ENCODE results near the gene AGPS. TPM values are rescaled to one million over a fixed set of nuclear protein-coding genes. Genes with fewer than 3 reads are reported as not detected.

AGPS gene
- total and polyA plus RNA-seq, 9 of the 15 experiments (the other 6 are each of a cell fraction or from before 2014, with no cell fraction given), result 15.5 to 211 (median 63.1) TPM

DNA sequence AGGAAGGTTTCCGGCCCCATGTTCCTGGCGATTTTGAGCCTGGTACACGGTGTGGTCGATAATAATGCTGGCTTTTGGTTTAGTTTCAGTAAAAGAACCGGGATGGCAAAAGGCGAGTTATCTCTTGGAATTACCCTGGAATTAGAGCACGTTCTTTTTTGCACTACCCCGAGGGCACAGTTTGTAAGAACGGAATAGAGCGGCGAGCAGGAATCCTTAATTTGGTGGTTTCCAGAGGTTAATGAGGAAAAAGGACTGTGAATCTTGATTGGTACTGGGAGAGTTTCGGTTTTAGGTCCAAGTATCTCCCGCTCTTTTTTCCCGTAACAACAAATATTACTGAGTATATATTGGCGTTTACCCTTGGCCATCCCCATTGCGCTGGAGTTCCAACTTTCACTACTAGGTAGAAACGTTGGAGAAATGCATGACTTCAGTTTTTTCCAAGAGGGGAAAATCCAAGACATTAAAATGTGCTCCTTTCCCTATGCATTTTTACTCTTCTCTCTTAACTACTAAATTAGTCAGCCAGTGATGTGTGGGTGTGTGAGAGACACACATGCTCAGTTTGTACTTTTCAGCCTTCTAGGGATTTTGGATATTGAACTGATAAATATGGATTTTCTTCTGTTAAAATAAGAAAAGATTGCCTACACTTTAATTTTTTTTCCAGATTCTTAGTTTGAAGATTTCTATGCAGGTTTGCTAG, 160.8 kb downstream of the AGPS start (continued):
- TF ChIP-seq HOMEZ (CRISPR knock-in tag; IDR thresholded peaks at IDR 0.05) (no peak), KLF16 (IDR thresholded peaks at IDR 0.05) (no peak), E2F8 (IDR thresholded peaks at IDR 0.05; ENCODE audit: low read depth, partially characterized antibody) (peak; percentile 33), MCM7 (IDR thresholded peaks at IDR 0.05) (no peak), ZNF174 (CRISPR knock-in tag; IDR thresholded peaks at IDR 0.05) (no peak), NFRKB (IDR thresholded peaks at IDR 0.05; ENCODE audit: low read depth) (peak; percentile 68; the same call in 1 of the 2 replicates), E2F3 (CRISPR knock-in tag; IDR thresholded peaks at IDR 0.05) (peak; percentile 42), TAL1 (IDR thresholded peaks at IDR 0.05) (no peak), HOXB6 (CRISPR knock-in tag; IDR thresholded peaks at IDR 0.05; ENCODE audit: borderline replicate concordance) (no peak), NFIX (CRISPR knock-in tag; IDR thresholded peaks at IDR 0.05; ENCODE audit: low read depth) (no peak), SREBF2 (CRISPR knock-in tag; IDR thresholded peaks at IDR 0.05) (no peak), HNRNPLL (IDR thresholded peaks at IDR 0.05; ENCODE audit: low read depth, low read length, poor library complexity, severe bottlenecking) (no peak), DNMT1 (IDR thresholded peaks at IDR 0.05) (0 out of 2 replicates have a peak, but pooled peaks have one; percentile 29), ZSCAN29 (IDR thresholded peaks at IDR 0.05) (peak; percentile 66; the same call in 1 of the 2 replicates), JUND (IDR thresholded peaks at IDR 0.05; ENCODE audit: borderline replicate concordance, low read depth, low read length) (no peak), JUND (tag; IDR thresholded peaks at IDR 0.05; ENCODE audit: borderline replicate concordance, low read depth, low read length) (0 out of 3 replicates have a peak, but pooled peaks have one; percentile 14), BMI1 (IDR thresholded peaks at IDR 0.05; ENCODE audit: low read length) (no peak), KDM4B (IDR thresholded peaks at IDR 0.05; ENCODE audit: borderline replicate concordance in 2 of 2, low read depth in 1 of 2) (no peak), STAT5B (CRISPR knock-in tag; IDR thresholded peaks at IDR 0.05) (no peak), CTBP1 (IDR thresholded peaks at IDR 0.05; ENCODE audit: borderline replicate concordance) (0 out of 2 replicates have a peak, but pooled peaks have one; percentile 5), HEY1 (CRISPR knock-in tag; IDR thresholded peaks at IDR 0.05; ENCODE audit: borderline replicate concordance) (no peak), PHB2 (IDR thresholded peaks at IDR 0.05; ENCODE audit: low read depth) (no peak), NFYB (IDR thresholded peaks at IDR 0.05; ENCODE audit: extremely low read depth, insufficient read length) (no peak), HDAC8 (tag; IDR thresholded peaks at IDR 0.05) (no peak), SMAD3 (CRISPR knock-in tag; conservative IDR thresholded peaks at IDR 0.05) (no peak)
- TF ChIP-seq, protein P1, sequence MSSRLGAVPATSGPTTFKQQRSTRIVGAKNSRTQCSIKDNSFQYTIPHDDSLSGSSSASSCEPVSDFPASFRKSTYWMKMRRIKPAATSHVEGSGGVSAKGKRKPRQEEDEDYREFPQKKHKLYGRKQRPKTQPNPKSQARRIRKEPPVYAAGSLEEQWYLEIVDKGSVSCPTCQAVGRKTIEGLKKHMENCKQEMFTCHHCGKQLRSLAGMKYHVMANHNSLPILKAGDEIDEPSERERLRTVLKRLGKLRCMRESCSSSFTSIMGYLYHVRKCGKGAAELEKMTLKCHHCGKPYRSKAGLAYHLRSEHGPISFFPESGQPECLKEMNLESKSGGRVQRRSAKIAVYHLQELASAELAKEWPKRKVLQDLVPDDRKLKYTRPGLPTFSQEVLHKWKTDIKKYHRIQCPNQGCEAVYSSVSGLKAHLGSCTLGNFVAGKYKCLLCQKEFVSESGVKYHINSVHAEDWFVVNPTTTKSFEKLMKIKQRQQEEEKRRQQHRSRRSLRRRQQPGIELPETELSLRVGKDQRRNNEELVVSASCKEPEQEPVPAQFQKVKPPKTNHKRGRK (tag; IDR thresholded peaks at IDR 0.05), result peak; percentile 17
